K562 (cell line): ENCODE results near the gene GLRA1. TPM values are rescaled to one million over a fixed set of nuclear protein-coding genes. Genes with fewer than 3 reads are reported as not detected.

Source experiments
- ATAC-seq: fragments of 200-7000 bp; cut with Tn5 transposase; 3 replicates; pipeline ENCODE4 v1.9.1; 2020; ENCODE audit warnings: moderate library complexity
- BruUV-seq: library from RNA; stranded (reverse); fragments of 400-500 nt; replicated peaks from 2 replicates; lab custom pipeline; 2021; lab: Mats Ljungman, UMichigan
- CTCF ChIA-PET: fragments of 300-600 bp; formaldehyde crosslinking; extraction: SDS; loops from one replicate; lab custom pipeline; 2021; ENCODE audit warnings: low intra/inter-chr PET ratio; lab: Yijun Ruan, JAX
- POLR2A ChIA-PET: fragments of 300-600, 350-650 bp; sonication (Branson Sonifier 250); formaldehyde crosslinking; extraction: SDS; loops from one replicate; lab custom pipeline; 2021; ENCODE audit warnings: antibody characterized with exemption, inconsistent platforms; lab: Yijun Ruan, JAX
- DNase-seq, 4 experiments: peaks; one replicate each; pipeline versions ENCODE4 v3.0.0 to v3.0.0-alpha.2; 2011 to 2018; ENCODE audit warnings: low spot score in 3 of 4, mixed read lengths in 3 of 4; ENCODE audit errors: extremely low read depth in 1 of 4
- FAIRE-seq: peaks from 2 replicates; lab custom pipeline; 2011; peaks lifted over from hg19 to GRCh38; lab: Jason Lieb, UNC
- H2AFZ ChIP-seq: 2 replicates; pipeline ENCODE4 v1.6.0; 2011; ENCODE audit warnings: low read depth, low read length, control low read depth, inconsistent platforms
- H3K27ac ChIP-seq: fragments of 200-600 bp; 3 replicates; pipeline ENCODE4 v1.8.0; 2011; ENCODE audit warnings: low read depth, mild to moderate bottlenecking, control low read depth, inconsistent platforms, low read length, moderate library complexity, mixed read lengths; ENCODE audit errors: extremely low read depth
- H3K27me3 ChIP-seq, 2 experiments: fragments of 300-600 bp in 1 of 2; 2 replicates in 1 of 2; 3 replicates in 1 of 2; pipeline versions ENCODE4 v1.6.0 to v1.8.0; 2011; ENCODE audit warnings: inconsistent platforms in 2 of 2, low read length in 2 of 2, mild to moderate bottlenecking in 1 of 2, mixed read lengths in 1 of 2, moderate library complexity in 1 of 2; ENCODE audit not compliant: control insufficient read depth in 2 of 2, insufficient read depth in 2 of 2
- H3K36me3 ChIP-seq: fragments of 300-600 bp; 3 replicates; pipeline ENCODE4 v1.8.0; 2011; ENCODE audit warnings: mild to moderate bottlenecking, low read length, inconsistent platforms; ENCODE audit not compliant: control insufficient read depth, insufficient read depth
- H3K4me1 ChIP-seq, 2 experiments: fragments of 200-600 bp in 1 of 2; replicated peaks in 1 of 2; 2 replicates in 1 of 2; 3 replicates in 1 of 2; pipeline versions ENCODE4 v1.5.1 to v1.8.0; 2011; ENCODE audit warnings: inconsistent platforms in 2 of 2, low read length in 2 of 2, mild to moderate bottlenecking in 1 of 2, mixed read lengths in 1 of 2, moderate library complexity in 1 of 2; ENCODE audit not compliant: control insufficient read depth in 2 of 2, insufficient read depth in 2 of 2
- H3K4me2 ChIP-seq: 2 replicates; pipeline ENCODE4 v1.6.1; 2011; ENCODE audit warnings: low read length, control low read depth, inconsistent platforms, mixed read lengths; ENCODE audit not compliant: insufficient read depth
- H3K4me3 ChIP-seq: fragments of 200-600 bp; sonication (generic), shearing (Covaris generic); 2 replicates; pipeline ENCODE4 v1.5.1; 2016; ENCODE audit warnings: control low read depth, inconsistent platforms
- H3K79me2 ChIP-seq: fragments of 200-600 bp; 3 replicates; pipeline ENCODE4 v1.8.0; 2011; ENCODE audit warnings: low read length, inconsistent platforms; ENCODE audit not compliant: control insufficient read depth, insufficient read depth
- H3K9ac ChIP-seq, 2 experiments: 2 replicates each; pipeline versions ENCODE4 v1.6.0 to v1.6.1; 2011; ENCODE audit warnings: low read depth in 2 of 2, low read length in 2 of 2, control low read depth in 1 of 2, inconsistent platforms in 1 of 2, mild to moderate bottlenecking in 1 of 2, mixed read lengths in 1 of 2; ENCODE audit not compliant: insufficient read depth in 1 of 2
- H3K9me1 ChIP-seq: one replicate; pipeline ENCODE4 v1.6.0; 2011; ENCODE audit warnings: inconsistent platforms, mild to moderate bottlenecking, low read length, moderate library complexity; ENCODE audit not compliant: control insufficient read depth, insufficient read depth
- H3K9me3 ChIP-seq: replicated peaks from 2 replicates; pipeline ENCODE4 v1.5.1; 2011; ENCODE audit warnings: low read depth, low read length, inconsistent platforms; ENCODE audit not compliant: control insufficient read depth, insufficient read depth
- H4K20me1 ChIP-seq: replicated peaks from 2 replicates; pipeline ENCODE4 v1.6.1; 2011; ENCODE audit warnings: low read length, inconsistent platforms, mixed read lengths; ENCODE audit not compliant: control insufficient read depth, insufficient read depth
- CAMTA2 ChIP-seq: fragments of 250-450 bp; sonication (Bioruptor Pico); conservative IDR thresholded peaks from 2 replicates; pipeline ENCODE4 v1.5.1; 2022
- CREBBP ChIP-seq: IDR thresholded peaks from one replicate; pipeline ENCODE4 v1.6.1; 2012; ENCODE audit warnings: low read depth, mild to moderate bottlenecking, control low read depth, inconsistent platforms, low read length
- DNMT1 ChIP-seq: fragments of 450-650 bp; IDR thresholded peaks from 2 replicates; pipeline ENCODE4 v1.6.1; 2016; ENCODE audit warnings: antibody characterized with exemption, mild to moderate bottlenecking
- E2F6 ChIP-seq, 2 experiments: IDR thresholded peaks; 2 replicates each; pipeline ENCODE4 v1.6.1; 2011; ENCODE audit warnings: borderline replicate concordance in 1 of 2, control low read depth in 1 of 2, low read depth in 1 of 2, low read length in 1 of 2, mild to moderate bottlenecking in 1 of 2, mixed read lengths in 1 of 2, moderate library complexity in 1 of 2; ENCODE audit not compliant: insufficient read depth in 1 of 2, insufficient read length in 1 of 2, poor library complexity in 1 of 2, severe bottlenecking in 1 of 2; ENCODE audit errors: extremely low read depth in 1 of 2
- FOXK1 ChIP-seq: sonication (generic); formaldehyde crosslinking; IDR thresholded peaks from 2 replicates; pipeline ENCODE4 v1.8.0; 2022; ENCODE audit warnings: missing genetic modification reagents, mild to moderate bottlenecking, borderline replicate concordance
- GATAD2A ChIP-seq: fragments of 450-650 bp; IDR thresholded peaks from 2 replicates; pipeline ENCODE4 v1.6.1; 2017
- MCM5 ChIP-seq: fragments of 450-650 bp; IDR thresholded peaks from 2 replicates; pipeline ENCODE4 v1.6.1; 2016; ENCODE audit warnings: low read depth
- PHTF2 ChIP-seq: fragments of 250-450 bp; sonication (Bioruptor Pico); IDR thresholded peaks from 2 replicates; pipeline ENCODE4 v1.5.0; 2021; ENCODE audit warnings: mild to moderate bottlenecking
- RCOR1 ChIP-seq, 2 experiments: IDR thresholded peaks; 2 replicates each; pipeline ENCODE4 v1.6.1; 2012; ENCODE audit warnings: low read depth in 2 of 2, low read length in 2 of 2, borderline replicate concordance in 1 of 2, improper control_type of control experiment in 1 of 2
- SRSF3 ChIP-seq: fragments of 200-400 bp; formaldehyde crosslinking; IDR thresholded peaks from 2 replicates; pipeline ENCODE4 v1.6.1; 2016; ENCODE audit warnings: mild to moderate bottlenecking, low read length, moderate library complexity; ENCODE audit not compliant: insufficient read depth
- ZBED1 ChIP-seq: IDR thresholded peaks from 2 replicates; pipeline ENCODE4 v1.6.1; 2014
- ZNF431 ChIP-seq: sonication (generic); formaldehyde crosslinking; IDR thresholded peaks from 2 replicates; pipeline ENCODE4 v1.8.0; 2022; ENCODE audit warnings: mild to moderate bottlenecking, missing genetic modification reagents
- ZNF589 ChIP-seq: fragments of 200-800 bp; sonication (Bioruptor generic); IDR thresholded peaks from 2 replicates; pipeline ENCODE4 v1.6.1; 2016; ENCODE audit warnings: low read depth, missing genetic modification characterization, missing compliant biosample characterization
- ZNF764 ChIP-seq: fragments of 250-450 bp; sonication (Bioruptor Pico); IDR thresholded peaks from 2 replicates; pipeline ENCODE4 v1.4.0; 2020; ENCODE audit warnings: low read depth, mild to moderate bottlenecking, moderate library complexity
- WGBS: fragments of 100-300 bp; shearing (Covaris generic); methylation state at CpG from one replicate; pipeline ENCODE4 v1.1.6; 2016; ENCODE audit warnings: low coverage, mixed read lengths; ENCODE audit not compliant: insufficient coverage; ENCODE audit errors: missing lambda C conversion rate; 5-methylcytosine and 5-hydroxymethylcytosine counted together
- in situ Hi-C: fragments of 300-500 bp; cut with MboI; formaldehyde crosslinking; loops from 4 replicates; pipeline ENCODE4 v1.15.0; 2018; ENCODE audit warnings: inconsistent platforms, mixed read lengths
- intact Hi-C: fragments of 100-400 bp; cut with micrococcal nuclease; formaldehyde crosslinking; loops from 2 replicates; pipeline ENCODE4 v1.14.2; 2022
- polyA plus RNA-seq, 8 experiments: library from polyadenylated mRNA; depleted of rRNA in 4 of 8; stranded (reverse) in 5 of 8; unstranded in 3 of 8; fragments of >200 nt; fragmentation: Nextera tagmentation in 2 of 8; fragmentation: Illumina TruSeq in 1 of 8; extraction: Ambion mirVana in 2 of 8; extraction: Trizol in 1 of 8; gene quantifications; 2 replicates each; pipeline versions ENCODE4 v1.2.1 to v1.2.3, GENCODE V29; 2011 to 2014; ENCODE audit warnings: inconsistent platforms in 1 of 8, missing spikeins in 1 of 8
- total RNA-seq, 7 experiments: library from RNA; depleted of rRNA in 6 of 7; stranded (reverse); fragments of >200 nt in 6 of 7; fragmentation: Illumina TruSeq in 2 of 7; extraction: Trizol in 2 of 7; gene quantifications; 2 replicates each; pipeline versions ENCODE4 v1.2.1 to v1.2.3, GENCODE V29; 2011 to 2021; ENCODE audit warnings: low replicate concordance in 1 of 7
- TF ChIP-seq, protein P1 (sequence below): fragments of 450-650 bp; IDR thresholded peaks from 2 replicates; pipeline ENCODE4 v1.6.1; 2016; ENCODE audit warnings: mild to moderate bottlenecking
- TF ChIP-seq, protein P2 (sequence below): fragments of 450-650 bp; IDR thresholded peaks from 2 replicates; pipeline ENCODE4 v1.6.1; 2017; ENCODE audit warnings: antibody characterized with exemption

The GLRA1 gene
- total and polyA plus RNA-seq, 9 of the 15 experiments (the other 6 are each of a cell fraction or from before 2014, with no cell fraction given) = not detected

DNA sequence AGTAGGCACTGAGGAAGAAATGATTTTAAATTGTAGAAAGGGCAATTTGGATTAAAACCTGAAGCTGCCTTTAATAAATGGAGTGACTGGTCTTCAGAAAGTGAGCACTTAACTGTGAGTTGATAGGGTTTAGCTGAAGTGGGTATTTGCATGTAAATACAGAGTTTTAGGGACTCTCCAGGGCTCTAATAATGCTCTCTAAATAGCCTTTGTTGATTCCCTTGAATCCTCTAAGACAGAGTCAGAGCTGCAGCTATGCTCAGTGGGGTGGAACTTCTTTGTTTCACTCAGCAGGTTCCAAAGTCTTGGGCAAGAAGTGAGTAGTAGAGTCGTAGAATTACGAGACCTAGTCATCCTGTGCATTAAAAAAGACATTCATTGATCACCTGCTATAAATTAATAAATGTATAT is 21.4 kb downstream of the GLRA1 start (continued):
- no peak for TF ChIP-seq PHTF2

DNA sequence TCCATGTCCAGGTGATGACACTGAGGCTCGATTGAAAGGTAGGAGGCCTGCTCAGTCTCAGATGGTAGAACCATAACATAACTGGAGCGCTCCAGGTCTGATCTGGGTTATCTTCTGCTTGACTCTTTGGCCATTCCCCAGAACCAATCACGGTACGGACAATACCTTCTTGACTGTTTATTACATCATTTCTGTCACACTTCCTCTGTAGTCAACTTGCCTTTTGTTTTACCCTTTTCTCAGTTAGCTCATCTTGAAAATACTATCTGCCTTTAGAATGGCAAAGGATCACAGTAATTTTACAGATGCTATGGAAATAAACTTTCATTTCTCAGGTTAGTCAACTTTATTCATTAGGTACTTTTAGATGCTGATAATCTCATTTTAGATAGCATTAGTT is 22.4 kb downstream of the GLRA1 start:
- no TSS peak for BruUV-seq
- WGBS = 0% methylated on average over 4 of the region's 4 CpGs
- FAIRE-seq = no peak
- no peak for ATAC-seq
- H3K4me1 ChIP-seq = no peaks in the 10 kb centered on the region
- no peaks in the 10 kb centered on the region for H3K27me3 ChIP-seq
- no peak overlapping the region for H3K9ac ChIP-seq
- TF ChIP-seq CREBBP = no peak
- no peak for TF ChIP-seq ZBED1
- TF ChIP-seq SRSF3 = no peak
- TF ChIP-seq ZNF764 (CRISPR knock-in tag) = no peak
- TF ChIP-seq, protein P1, sequence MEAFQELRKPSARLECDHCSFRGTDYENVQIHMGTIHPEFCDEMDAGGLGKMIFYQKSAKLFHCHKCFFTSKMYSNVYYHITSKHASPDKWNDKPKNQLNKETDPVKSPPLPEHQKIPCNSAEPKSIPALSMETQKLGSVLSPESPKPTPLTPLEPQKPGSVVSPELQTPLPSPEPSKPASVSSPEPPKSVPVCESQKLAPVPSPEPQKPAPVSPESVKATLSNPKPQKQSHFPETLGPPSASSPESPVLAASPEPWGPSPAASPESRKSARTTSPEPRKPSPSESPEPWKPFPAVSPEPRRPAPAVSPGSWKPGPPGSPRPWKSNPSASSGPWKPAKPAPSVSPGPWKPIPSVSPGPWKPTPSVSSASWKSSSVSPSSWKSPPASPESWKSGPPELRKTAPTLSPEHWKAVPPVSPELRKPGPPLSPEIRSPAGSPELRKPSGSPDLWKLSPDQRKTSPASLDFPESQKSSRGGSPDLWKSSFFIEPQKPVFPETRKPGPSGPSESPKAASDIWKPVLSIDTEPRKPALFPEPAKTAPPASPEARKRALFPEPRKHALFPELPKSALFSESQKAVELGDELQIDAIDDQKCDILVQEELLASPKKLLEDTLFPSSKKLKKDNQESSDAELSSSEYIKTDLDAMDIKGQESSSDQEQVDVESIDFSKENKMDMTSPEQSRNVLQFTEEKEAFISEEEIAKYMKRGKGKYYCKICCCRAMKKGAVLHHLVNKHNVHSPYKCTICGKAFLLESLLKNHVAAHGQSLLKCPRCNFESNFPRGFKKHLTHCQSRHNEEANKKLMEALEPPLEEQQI = no peak
- TF ChIP-seq, protein P2, sequence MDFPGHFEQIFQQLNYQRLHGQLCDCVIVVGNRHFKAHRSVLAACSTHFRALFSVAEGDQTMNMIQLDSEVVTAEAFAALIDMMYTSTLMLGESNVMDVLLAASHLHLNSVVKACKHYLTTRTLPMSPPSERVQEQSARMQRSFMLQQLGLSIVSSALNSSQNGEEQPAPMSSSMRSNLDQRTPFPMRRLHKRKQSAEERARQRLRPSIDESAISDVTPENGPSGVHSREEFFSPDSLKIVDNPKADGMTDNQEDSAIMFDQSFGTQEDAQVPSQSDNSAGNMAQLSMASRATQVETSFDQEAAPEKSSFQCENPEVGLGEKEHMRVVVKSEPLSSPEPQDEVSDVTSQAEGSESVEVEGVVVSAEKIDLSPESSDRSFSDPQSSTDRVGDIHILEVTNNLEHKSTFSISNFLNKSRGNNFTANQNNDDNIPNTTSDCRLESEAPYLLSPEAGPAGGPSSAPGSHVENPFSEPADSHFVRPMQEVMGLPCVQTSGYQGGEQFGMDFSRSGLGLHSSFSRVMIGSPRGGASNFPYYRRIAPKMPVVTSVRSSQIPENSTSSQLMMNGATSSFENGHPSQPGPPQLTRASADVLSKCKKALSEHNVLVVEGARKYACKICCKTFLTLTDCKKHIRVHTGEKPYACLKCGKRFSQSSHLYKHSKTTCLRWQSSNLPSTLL = no peak
- TF ChIP-seq ZNF589 (CRISPR knock-in tag) = no peak
- no peak for TF ChIP-seq CAMTA2 (CRISPR knock-in tag)
- TF ChIP-seq RCOR1 (IDR thresholded peaks at IDR 0.05; ENCODE audit: borderline replicate concordance in 1 of 2, low read depth in 2 of 2, low read length in 2 of 2) = no peak
- TF ChIP-seq ZNF431 = no peak
- TF ChIP-seq DNMT1 = no peak
- no peak for TF ChIP-seq MCM5
- no peak for TF ChIP-seq GATAD2A
- no peak for TF ChIP-seq E2F6 (IDR thresholded peaks at IDR 0.05; ENCODE audit: borderline replicate concordance in 1 of 2, extremely low read depth in 1 of 2, insufficient read depth in 1 of 2, insufficient read length in 1 of 2, low read depth in 1 of 2, low read length in 1 of 2, poor library complexity in 1 of 2, severe bottlenecking in 1 of 2)
- no peak for TF ChIP-seq FOXK1 (CRISPR knock-in tag)
- no peaks in the 10 kb centered on the region for H3K9me3 ChIP-seq
- intact Hi-C loops (no loop called here), in situ Hi-C loops (no loop called here)
- H3K9me1 ChIP-seq = no peaks in the 10 kb centered on the region
- DNase-seq = no peak
- H3K36me3 ChIP-seq = no peaks in the 10 kb centered on the region
- no peak overlapping the region for H3K4me3 ChIP-seq
- H2AFZ ChIP-seq = no peak overlapping the region
- no peak overlapping the region for H3K27ac ChIP-seq
- H3K79me2 ChIP-seq = no peaks in the 10 kb centered on the region
- H3K4me2 ChIP-seq = no peak overlapping the region
- H4K20me1 ChIP-seq = no peaks in the 10 kb centered on the region
- POLR2A ChIA-PET = interaction anchor here (1.6 kb wide), 1 partner anchor 11 kb away, joined by 4 read pairs; no protein-coding TSS in a partner anchor
- CTCF ChIA-PET = no interaction called here
